NCI-H187 (cell line): ENCODE measurements around the gene CSTPP1.
"Not testable (repeated sequence)": the region's sequence is repeated elsewhere in the genome, so short reads cannot be mapped to it uniquely, and the experiment has no call there.

Source experiments
- DNase-seq, 2 experiments: peaks; one replicate each; lab custom pipeline; 2025; lab: John Stamatoyannopoulos, UW

CSTPP1 gene

GRCh38 chr11:46953093-46953492 lies 16.5 kb downstream of the CSTPP1 start:
- DNase-seq: no peak

- no peak for DNase-seq
Observed at GRCh38 chr11:46958777-46959176, 22.2 kb downstream of the CSTPP1 start.

- DNase-seq: no peak
Observed at GRCh38 chr11:46961041-46961440, 24.5 kb downstream of the CSTPP1 start.

GRCh38 chr11:46961886-46962285 lies 25.3 kb downstream of the CSTPP1 start:
- DNase-seq: not testable (repeated sequence)

- DNase-seq: no peak
Observed at GRCh38 chr11:46963844-46964243, 27.3 kb downstream of the CSTPP1 start.

- no peak for DNase-seq
Observed at GRCh38 chr11:46966773-46967172, 30.2 kb downstream of the CSTPP1 start.

- DNase-seq: no peak
Observed at GRCh38 chr11:46967962-46968361, 31.4 kb downstream of the CSTPP1 start.

- no peak for DNase-seq
Observed at GRCh38 chr11:46969379-46969778, 32.8 kb downstream of the CSTPP1 start.

- DNase-seq: no peak
Observed at GRCh38 chr11:46970913-46971625, 34.5 kb downstream of the CSTPP1 start.

- DNase-seq: no peak
Observed at GRCh38 chr11:46972343-46972742, 35.8 kb downstream of the CSTPP1 start.

GRCh38 chr11:46972821-46973220 lies 36.3 kb downstream of the CSTPP1 start:
- no peak for DNase-seq

GRCh38 chr11:46976182-46976854 lies 39.8 kb downstream of the CSTPP1 start:
- DNase-seq: no peak

GRCh38 chr11:46977038-46977813 lies 40.7 kb downstream of the CSTPP1 start:
- no peak for DNase-seq

- DNase-seq: no peak
Observed at GRCh38 chr11:46978005-46978491, 41.5 kb downstream of the CSTPP1 start.

- DNase-seq: no peak
Observed at GRCh38 chr11:46979358-46979757, 42.8 kb downstream of the CSTPP1 start.

- DNase-seq: no peak
Observed at GRCh38 chr11:46981436-46981835, 44.9 kb downstream of the CSTPP1 start.

- no peak for DNase-seq
Observed at GRCh38 chr11:46982797-46983452, 46.4 kb downstream of the CSTPP1 start.

- DNase-seq: no peak
Observed at GRCh38 chr11:46983598-46983997, 47.0 kb downstream of the CSTPP1 start.

GRCh38 chr11:46984548-46984947 lies 48.0 kb downstream of the CSTPP1 start:
- no peak for DNase-seq

- no peak for DNase-seq
Observed at GRCh38 chr11:46984987-46985386, 48.4 kb downstream of the CSTPP1 start.

- no peak for DNase-seq
Observed at GRCh38 chr11:46987183-46987582, 50.6 kb downstream of the CSTPP1 start.

GRCh38 chr11:46989810-46990487 lies 53.4 kb downstream of the CSTPP1 start:
- DNase-seq: not testable (repeated sequence)
